WTC11 (cell line): ENCODE measurements around the gene UMODL1. TPM values are rescaled to one million over a fixed set of nuclear protein-coding genes. Genes with fewer than 3 reads are reported as not detected.

Experiments used
- ATAC-seq: fragments of 200-7000 bp; cut with Tn5 transposase; 2 replicates; pipeline ENCODE4 v1.10.0; 2021; ENCODE audit warnings: mild to moderate bottlenecking, moderate library complexity
- CTCF ChIA-PET: fragments of 300-600 bp; sonication (Branson Sonifier 250); formaldehyde crosslinking; loops from one replicate; lab custom pipeline; 2021; ENCODE audit warnings: antibody characterized with exemption; lab: Charles Lee
- POLR2A ChIA-PET: fragments of 350-600 bp; sonication (Branson Sonifier 250); formaldehyde crosslinking; loops from one replicate; lab custom pipeline; 2021; ENCODE audit warnings: antibody characterized with exemption; lab: Charles Lee
- DNase-seq: peaks from one replicate; pipeline ENCODE4 v3.0.0; 2021; ENCODE audit warnings: low spot score
- H3K27ac Mint-ChIP-seq: 2 replicates; pipeline ENCODE4 v1.8.0; 2021; ENCODE audit warnings: mixed read lengths
- H3K27me3 Mint-ChIP-seq: 2 replicates; pipeline ENCODE4 v1.8.0; 2021; ENCODE audit warnings: low read depth, mild to moderate bottlenecking, moderate library complexity, mixed read lengths
- H3K36me3 Mint-ChIP-seq: 2 replicates; pipeline ENCODE4 v1.8.0; 2021; ENCODE audit warnings: mixed read lengths
- H3K4me1 Mint-ChIP-seq: 2 replicates; pipeline ENCODE4 v1.8.0; 2022; ENCODE audit warnings: mixed read lengths
- H3K4me3 Mint-ChIP-seq: 2 replicates; pipeline ENCODE4 v1.8.0; 2021; ENCODE audit warnings: mild to moderate bottlenecking, moderate library complexity, mixed read lengths
- H3K9me3 Mint-ChIP-seq: 2 replicates; pipeline ENCODE4 v1.8.0; 2021; ENCODE audit warnings: mixed read lengths
- ARID4B ChIP-seq: sonication (generic); formaldehyde crosslinking; IDR thresholded peaks from 2 replicates; pipeline ENCODE4 v1.8.0; 2023; ENCODE audit warnings: missing genetic modification reagents, mild to moderate bottlenecking, borderline replicate concordance
- CTCF ChIP-seq: fragments of 200-600 bp; IDR thresholded peaks from 2 replicates; pipeline ENCODE4 v1.8.0; 2022; ENCODE audit warnings: antibody characterized with exemption
- EMX1 ChIP-seq: fragments of 250-450 bp; sonication (Bioruptor Pico); IDR thresholded peaks from 2 replicates; pipeline ENCODE4 v1.8.0; 2021; ENCODE audit warnings: mild to moderate bottlenecking
- ESRRA ChIP-seq: sonication (generic); formaldehyde crosslinking; IDR thresholded peaks from 2 replicates; pipeline ENCODE4 v1.8.1; 2022; ENCODE audit warnings: mild to moderate bottlenecking, missing genetic modification reagents, borderline replicate concordance
- FOXJ3 ChIP-seq: sonication (generic); formaldehyde crosslinking; IDR thresholded peaks from 2 replicates; pipeline ENCODE4 v1.9.0; 2021; ENCODE audit warnings: missing genetic modification reagents, mild to moderate bottlenecking, borderline replicate concordance
- HMGXB4 ChIP-seq: sonication (generic); formaldehyde crosslinking; IDR thresholded peaks from 2 replicates; pipeline ENCODE4 v1.8.1; 2023; ENCODE audit warnings: mild to moderate bottlenecking, moderate library complexity, missing genetic modification reagents
- IRF1 ChIP-seq: sonication (generic); formaldehyde crosslinking; IDR thresholded peaks from 2 replicates; pipeline ENCODE4 v1.8.0; 2023; ENCODE audit warnings: missing genetic modification reagents
- IRF2 ChIP-seq: sonication (generic); formaldehyde crosslinking; IDR thresholded peaks from 2 replicates; pipeline ENCODE4 v1.8.0; 2022; ENCODE audit warnings: low read depth, missing genetic modification reagents, borderline replicate concordance
- JAZF1 ChIP-seq: fragments of 250-450 bp; sonication (Bioruptor Pico); IDR thresholded peaks from 2 replicates; pipeline ENCODE4 v1.9.0; 2021; ENCODE audit warnings: moderate library complexity, mild to moderate bottlenecking, inconsistent platforms
- KAT7 ChIP-seq: sonication (generic); formaldehyde crosslinking; IDR thresholded peaks from 2 replicates; pipeline ENCODE4 v1.8.1; 2023; ENCODE audit warnings: missing genetic modification reagents, mild to moderate bottlenecking, borderline replicate concordance
- MAX ChIP-seq: sonication (generic); formaldehyde crosslinking; IDR thresholded peaks from 2 replicates; pipeline ENCODE4 v1.8.0; 2022; ENCODE audit warnings: mild to moderate bottlenecking, missing genetic modification reagents
- MYBL2 ChIP-seq: sonication (generic); formaldehyde crosslinking; IDR thresholded peaks from 2 replicates; pipeline ENCODE4 v1.8.1; 2023; ENCODE audit warnings: mild to moderate bottlenecking, moderate library complexity, missing genetic modification reagents
- NFYB ChIP-seq: sonication (generic); formaldehyde crosslinking; conservative IDR thresholded peaks from 2 replicates; pipeline ENCODE4 v1.8.0; 2022; ENCODE audit warnings: low read depth, missing genetic modification reagents
- SMAD3 ChIP-seq: sonication (generic); formaldehyde crosslinking; IDR thresholded peaks from 2 replicates; pipeline ENCODE4 v1.8.0; 2022; ENCODE audit warnings: missing genetic modification reagents, mild to moderate bottlenecking, borderline replicate concordance
- ZMAT4 ChIP-seq: fragments of 250-450 bp; sonication (Bioruptor Pico); IDR thresholded peaks from 2 replicates; pipeline ENCODE4 v1.9.0; 2021; ENCODE audit warnings: mild to moderate bottlenecking
- ZNF671 ChIP-seq: fragments of 250-450 bp; sonication (Bioruptor Pico); IDR thresholded peaks from 2 replicates; pipeline ENCODE4 v1.8.0; 2021; ENCODE audit warnings: mild to moderate bottlenecking
- total RNA-seq: library from RNA; stranded (reverse); gene quantifications from 3 replicates; pipeline ENCODE4 v1.2.3, GENCODE V29; 2021

The UMODL1 gene
- total RNA-seq, 1 experiment from 2014 or later = not detected

- POLR2A ChIA-PET = no interaction called here
- Mint-ChIP-seq H3K27ac (no peak overlapping the region), H3K9me3 (no peaks in the 10 kb centered on the region), H3K4me3 (no peak overlapping the region), H3K27me3 (no peaks in the 10 kb centered on the region), H3K4me1 (peaks cover 22% of the 10 kb centered on the region), H3K36me3 (no peaks in the 10 kb centered on the region)
- CTCF ChIA-PET = no interaction called here
- TF ChIP-seq MYBL2 (CRISPR knock-in tag) (no peak), JAZF1 (CRISPR knock-in tag) (no peak), ARID4B (CRISPR knock-in tag) (no peak), HMGXB4 (no peak), ZMAT4 (CRISPR knock-in tag) (no peak), IRF2 (no peak), KAT7 (CRISPR knock-in tag) (no peak)
- no peak for DNase-seq
- no peak for ATAC-seq
These were observed 52.2 kb downstream of the UMODL1 start for GRCh38 chr21:42123219-42123908.

GRCh38 chr21:42124081-42124480 lies 53.0 kb downstream of the UMODL1 start:
- TF ChIP-seq FOXJ3 (CRISPR knock-in tag) (no peak), CTCF (no peak), ZNF671 (CRISPR knock-in tag) (no peak), MAX (CRISPR knock-in tag) (no peak), NFYB (CRISPR knock-in tag) (no peak), IRF1 (CRISPR knock-in tag) (no peak), ESRRA (CRISPR knock-in tag) (no peak), EMX1 (CRISPR knock-in tag) (no peak), SMAD3 (CRISPR knock-in tag) (no peak)
- TF ChIP-seq, all 79 proteins: peak for 0
- Mint-ChIP-seq H3K27ac (no peak overlapping the region), H3K27me3 (no peaks in the 10 kb centered on the region), H3K4me3 (no peak overlapping the region), H3K4me1 (peaks cover 22% of the 10 kb centered on the region), H3K9me3 (no peaks in the 10 kb centered on the region), H3K36me3 (no peaks in the 10 kb centered on the region)
- POLR2A ChIA-PET = no interaction called here
- CTCF ChIA-PET = no interaction called here
- DNase-seq (no peak), ATAC-seq (no peak)
